PFSK-1 (cell line): ENCODE measurements around the gene MYH14.

Experiments used
- TAF1 ChIP-seq: IDR thresholded peaks from 2 replicates; pipeline ENCODE4 v1.6.1; 2012; ENCODE audit warnings: low read length, control low read depth, borderline replicate concordance; ENCODE audit not compliant: insufficient read depth
- TF ChIP-seq, protein P1 (sequence below), 2 experiments: IDR thresholded peaks; 2 replicates each; pipeline versions ENCODE4 v1.6.1 to v1.8.0; 2011 to 2012; ENCODE audit warnings: low read depth in 2 of 2, low read length in 2 of 2, control low read depth in 1 of 2, inconsistent platforms in 1 of 2, mild to moderate bottlenecking in 1 of 2, moderate library complexity in 1 of 2; ENCODE audit not compliant: insufficient read depth in 1 of 2

DNA sequence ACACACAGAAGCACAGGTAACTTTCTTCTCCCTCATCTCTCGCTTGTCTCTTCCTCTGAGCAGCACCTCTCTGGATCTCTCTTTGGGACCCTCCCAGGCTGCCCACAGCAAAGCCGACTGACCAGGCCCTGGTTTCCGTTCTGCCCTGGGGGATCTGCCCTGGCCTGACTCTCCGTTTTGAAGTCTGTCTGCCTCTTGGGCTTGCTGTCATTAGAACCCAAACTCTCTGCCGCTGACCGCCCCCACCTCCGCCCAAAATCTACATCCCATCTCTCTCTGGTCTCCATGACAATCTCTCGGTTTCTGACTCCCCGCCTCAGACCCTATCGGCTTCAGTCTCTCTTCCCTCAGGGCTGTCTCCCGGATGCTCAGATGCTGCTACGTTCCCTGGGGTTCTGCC, 118.8 kb downstream of the MYH14 start:
- TF ChIP-seq, protein P1, sequence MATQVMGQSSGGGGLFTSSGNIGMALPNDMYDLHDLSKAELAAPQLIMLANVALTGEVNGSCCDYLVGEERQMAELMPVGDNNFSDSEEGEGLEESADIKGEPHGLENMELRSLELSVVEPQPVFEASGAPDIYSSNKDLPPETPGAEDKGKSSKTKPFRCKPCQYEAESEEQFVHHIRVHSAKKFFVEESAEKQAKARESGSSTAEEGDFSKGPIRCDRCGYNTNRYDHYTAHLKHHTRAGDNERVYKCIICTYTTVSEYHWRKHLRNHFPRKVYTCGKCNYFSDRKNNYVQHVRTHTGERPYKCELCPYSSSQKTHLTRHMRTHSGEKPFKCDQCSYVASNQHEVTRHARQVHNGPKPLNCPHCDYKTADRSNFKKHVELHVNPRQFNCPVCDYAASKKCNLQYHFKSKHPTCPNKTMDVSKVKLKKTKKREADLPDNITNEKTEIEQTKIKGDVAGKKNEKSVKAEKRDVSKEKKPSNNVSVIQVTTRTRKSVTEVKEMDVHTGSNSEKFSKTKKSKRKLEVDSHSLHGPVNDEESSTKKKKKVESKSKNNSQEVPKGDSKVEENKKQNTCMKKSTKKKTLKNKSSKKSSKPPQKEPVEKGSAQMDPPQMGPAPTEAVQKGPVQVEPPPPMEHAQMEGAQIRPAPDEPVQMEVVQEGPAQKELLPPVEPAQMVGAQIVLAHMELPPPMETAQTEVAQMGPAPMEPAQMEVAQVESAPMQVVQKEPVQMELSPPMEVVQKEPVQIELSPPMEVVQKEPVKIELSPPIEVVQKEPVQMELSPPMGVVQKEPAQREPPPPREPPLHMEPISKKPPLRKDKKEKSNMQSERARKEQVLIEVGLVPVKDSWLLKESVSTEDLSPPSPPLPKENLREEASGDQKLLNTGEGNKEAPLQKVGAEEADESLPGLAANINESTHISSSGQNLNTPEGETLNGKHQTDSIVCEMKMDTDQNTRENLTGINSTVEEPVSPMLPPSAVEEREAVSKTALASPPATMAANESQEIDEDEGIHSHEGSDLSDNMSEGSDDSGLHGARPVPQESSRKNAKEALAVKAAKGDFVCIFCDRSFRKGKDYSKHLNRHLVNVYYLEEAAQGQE (IDR thresholded peaks at IDR 0.05; ENCODE audit: insufficient read depth in 1 of 2, low read depth in 2 of 2, low read length in 2 of 2), result no peak
- no peak for TF ChIP-seq TAF1
